ENCODE data around the gene TLR4.

Gene TLR4

GRCh38 chr9:117714282-117714681, 10.1 kb downstream of the TLR4 start:
- Histone ChIP-seq H3K4me3 (ENCODE audit: low read length) (no peak overlapping the region), H3K4me1 (ENCODE audit: control insufficient read depth, insufficient read depth, low read length) (peaks cover 20% of the 10 kb centered on the region), H3K36me3 (ENCODE audit: control insufficient read depth, insufficient read depth, low read length, severe bottlenecking) (peaks cover 58% of the 10 kb centered on the region), H3K9me3 (ENCODE audit: control insufficient read depth, low read length) (no peaks in the 10 kb centered on the region), H3K9ac (ENCODE audit: low read length) (no peak overlapping the region), H3K27me3 (replicated peaks; ENCODE audit: control insufficient read depth, insufficient read depth, low read length) (no peaks in the 10 kb centered on the region)
- no peak for DNase-seq (ENCODE audit: low read depth)

GRCh38 chr9:117715411-117715989, 11.3 kb downstream of the TLR4 start:
- Histone ChIP-seq H3K9ac (ENCODE audit: low read length) (no peak overlapping the region), H3K27me3 (replicated peaks; ENCODE audit: control insufficient read depth, insufficient read depth, low read length) (no peaks in the 10 kb centered on the region), H3K36me3 (ENCODE audit: control insufficient read depth, insufficient read depth, low read length, severe bottlenecking) (peaks cover 46% of the 10 kb centered on the region), H3K9me3 (ENCODE audit: control insufficient read depth, low read length) (no peaks in the 10 kb centered on the region), H3K4me3 (ENCODE audit: low read length) (no peak overlapping the region), H3K4me1 (ENCODE audit: control insufficient read depth, insufficient read depth, low read length) (peaks cover 32% of the 10 kb centered on the region)
- no peak for DNase-seq (ENCODE audit: low read depth)

GRCh38 chr9:117718085-117718484, 13.9 kb downstream of the TLR4 start:
- Histone ChIP-seq H3K36me3 (ENCODE audit: control insufficient read depth, insufficient read depth, low read length, severe bottlenecking) (peaks cover 21% of the 10 kb centered on the region), H3K4me1 (ENCODE audit: control insufficient read depth, insufficient read depth, low read length) (peaks cover 53% of the 10 kb centered on the region), H3K4me3 (ENCODE audit: low read length) (peak overlapping the region; percentile 1), H3K9ac (ENCODE audit: low read length) (peak overlapping the region; percentile 33), H3K27me3 (replicated peaks; ENCODE audit: control insufficient read depth, insufficient read depth, low read length) (no peaks in the 10 kb centered on the region), H3K9me3 (ENCODE audit: control insufficient read depth, low read length) (no peaks in the 10 kb centered on the region)
- DNase-seq (ENCODE audit: low read depth) = peak; percentile 53

DNA sequence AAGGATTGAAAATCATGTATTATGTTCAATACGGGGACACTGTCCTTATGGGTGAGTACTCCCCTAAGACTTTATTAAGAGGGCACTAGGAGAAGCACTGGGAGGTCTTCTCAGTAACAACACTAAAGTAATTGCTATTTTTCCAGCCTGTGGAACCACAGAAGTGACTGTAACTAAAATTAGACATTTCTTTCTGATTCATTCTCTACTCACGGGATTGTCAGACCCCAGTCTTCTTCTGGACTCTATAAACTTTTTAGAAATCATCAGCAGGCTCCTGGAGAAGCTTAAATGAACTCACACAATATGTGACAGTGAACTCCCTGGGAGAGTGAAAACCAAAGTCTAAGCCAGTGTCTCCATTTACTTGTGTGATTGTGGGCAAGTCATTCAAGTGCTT, 14.5 kb downstream of the TLR4 start:
- peak overlapping the region; percentile 1 for H3K4me3 ChIP-seq (ENCODE audit: low read length)
- no peaks in the 10 kb centered on the region for H3K27me3 ChIP-seq (replicated peaks; ENCODE audit: control insufficient read depth, insufficient read depth, low read length)
- H3K36me3 ChIP-seq (ENCODE audit: control insufficient read depth, insufficient read depth, low read length, severe bottlenecking) = peaks cover 14% of the 10 kb centered on the region
- peak overlapping the region; percentile 33 for H3K9ac ChIP-seq (ENCODE audit: low read length)
- H3K4me1 ChIP-seq (ENCODE audit: control insufficient read depth, insufficient read depth, low read length) = peaks cover 59% of the 10 kb centered on the region
- DNase-seq (ENCODE audit: low read depth) = no peak
- no peaks in the 10 kb centered on the region for H3K9me3 ChIP-seq (ENCODE audit: control insufficient read depth, low read length)

DNA sequence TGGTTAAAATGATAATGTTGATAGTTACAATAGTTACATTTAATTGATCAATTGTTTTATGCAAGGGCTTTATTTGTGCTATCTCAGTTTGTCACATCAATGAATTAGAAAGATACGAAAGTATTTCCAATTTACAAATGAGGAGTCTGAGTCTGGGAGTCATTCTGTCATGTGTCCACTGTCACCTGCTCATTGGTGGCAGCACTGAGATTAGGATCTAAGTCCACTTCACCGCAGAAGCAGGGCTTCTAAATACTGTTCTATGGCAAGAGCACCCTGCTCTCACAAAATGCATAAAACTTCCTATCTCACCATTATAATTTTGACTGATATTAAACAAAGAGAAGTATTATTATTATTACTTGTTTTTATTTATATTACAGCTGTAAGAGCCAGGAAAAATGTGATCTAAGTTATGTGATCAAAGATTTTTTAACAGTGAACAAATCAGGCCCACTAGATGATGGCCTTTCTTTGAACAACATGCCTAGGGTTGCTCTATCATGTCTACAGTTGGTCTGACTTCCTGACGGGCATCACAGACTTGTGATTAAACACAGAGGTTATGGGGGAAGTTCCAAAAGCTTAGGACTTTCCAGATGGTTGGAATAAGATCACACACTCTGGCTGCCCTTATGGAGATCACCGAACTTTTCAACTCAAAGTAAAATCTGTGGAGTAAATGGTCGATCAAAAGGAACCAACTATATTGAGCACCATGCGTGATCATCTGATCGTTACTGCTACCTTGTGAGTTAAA, 15.1 kb downstream of the TLR4 start:
- Histone ChIP-seq H3K4me3 (ENCODE audit: low read length) (peak overlapping the region; percentile 45), H3K36me3 (ENCODE audit: control insufficient read depth, insufficient read depth, low read length, severe bottlenecking) (peaks cover 8% of the 10 kb centered on the region), H3K4me1 (ENCODE audit: control insufficient read depth, insufficient read depth, low read length) (peaks cover 66% of the 10 kb centered on the region), H3K9me3 (ENCODE audit: control insufficient read depth, low read length) (no peaks in the 10 kb centered on the region), H3K9ac (ENCODE audit: low read length) (peak overlapping the region; percentile 70), H3K27me3 (replicated peaks; ENCODE audit: control insufficient read depth, insufficient read depth, low read length) (no peaks in the 10 kb centered on the region)
- no peak for DNase-seq (ENCODE audit: low read depth)

GRCh38 chr9:117720066-117720465, 15.9 kb downstream of the TLR4 start:
- H3K4me1 ChIP-seq (ENCODE audit: control insufficient read depth, insufficient read depth, low read length) = peaks cover 73% of the 10 kb centered on the region
- DNase-seq (ENCODE audit: low read depth) = no peak
- peak overlapping the region; percentile 70 for H3K9ac ChIP-seq (ENCODE audit: low read length)
- H3K36me3 ChIP-seq (ENCODE audit: control insufficient read depth, insufficient read depth, low read length, severe bottlenecking) = peaks cover under 1% of the 10 kb centered on the region
- no peaks in the 10 kb centered on the region for H3K9me3 ChIP-seq (ENCODE audit: control insufficient read depth, low read length)
- no peaks in the 10 kb centered on the region for H3K27me3 ChIP-seq (replicated peaks; ENCODE audit: control insufficient read depth, insufficient read depth, low read length)
- H3K4me3 ChIP-seq (ENCODE audit: low read length) = peak overlapping the region; percentile 45

DNA sequence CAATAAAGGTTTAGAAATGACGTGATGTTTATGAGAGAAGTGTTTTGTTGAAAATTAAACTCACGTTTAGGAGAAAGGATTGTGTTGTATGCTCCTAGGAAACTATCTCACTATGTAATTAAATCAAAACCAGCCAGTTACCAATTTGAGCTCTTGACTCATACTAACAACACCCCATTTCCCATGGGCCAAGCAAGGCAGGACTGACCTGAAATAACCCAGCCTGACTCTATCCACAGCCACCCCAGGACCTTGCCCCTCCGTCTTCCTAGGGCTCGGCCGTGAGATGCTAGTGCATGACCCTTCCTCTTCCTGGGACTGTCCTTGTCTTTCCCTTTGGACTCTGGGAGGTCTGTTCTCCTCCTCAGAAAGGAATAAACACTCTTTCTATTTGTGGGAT, 16.4 kb downstream of the TLR4 start:
- Histone ChIP-seq H3K9me3 (ENCODE audit: control insufficient read depth, low read length) (no peaks in the 10 kb centered on the region), H3K4me1 (ENCODE audit: control insufficient read depth, insufficient read depth, low read length) (peaks cover 78% of the 10 kb centered on the region), H3K9ac (ENCODE audit: low read length) (peak overlapping the region; percentile 70), H3K36me3 (ENCODE audit: control insufficient read depth, insufficient read depth, low read length, severe bottlenecking) (no peaks in the 10 kb centered on the region), H3K27me3 (replicated peaks; ENCODE audit: control insufficient read depth, insufficient read depth, low read length) (no peaks in the 10 kb centered on the region), H3K4me3 (ENCODE audit: low read length) (peak overlapping the region; percentile 45)
- DNase-seq (ENCODE audit: low read depth) = peak; percentile 41

GRCh38 chr9:117720987-117721386, 16.8 kb downstream of the TLR4 start:
- H3K27me3 ChIP-seq (replicated peaks; ENCODE audit: control insufficient read depth, insufficient read depth, low read length) = no peaks in the 10 kb centered on the region
- H3K9me3 ChIP-seq (ENCODE audit: control insufficient read depth, low read length) = no peaks in the 10 kb centered on the region
- no peak overlapping the region for H3K4me3 ChIP-seq (ENCODE audit: low read length)
- H3K36me3 ChIP-seq (ENCODE audit: control insufficient read depth, insufficient read depth, low read length, severe bottlenecking) = no peaks in the 10 kb centered on the region
- no peak for DNase-seq (ENCODE audit: low read depth)
- peaks cover 82% of the 10 kb centered on the region for H3K4me1 ChIP-seq (ENCODE audit: control insufficient read depth, insufficient read depth, low read length)
- H3K9ac ChIP-seq (ENCODE audit: low read length) = peak overlapping the region; percentile 70

DNA sequence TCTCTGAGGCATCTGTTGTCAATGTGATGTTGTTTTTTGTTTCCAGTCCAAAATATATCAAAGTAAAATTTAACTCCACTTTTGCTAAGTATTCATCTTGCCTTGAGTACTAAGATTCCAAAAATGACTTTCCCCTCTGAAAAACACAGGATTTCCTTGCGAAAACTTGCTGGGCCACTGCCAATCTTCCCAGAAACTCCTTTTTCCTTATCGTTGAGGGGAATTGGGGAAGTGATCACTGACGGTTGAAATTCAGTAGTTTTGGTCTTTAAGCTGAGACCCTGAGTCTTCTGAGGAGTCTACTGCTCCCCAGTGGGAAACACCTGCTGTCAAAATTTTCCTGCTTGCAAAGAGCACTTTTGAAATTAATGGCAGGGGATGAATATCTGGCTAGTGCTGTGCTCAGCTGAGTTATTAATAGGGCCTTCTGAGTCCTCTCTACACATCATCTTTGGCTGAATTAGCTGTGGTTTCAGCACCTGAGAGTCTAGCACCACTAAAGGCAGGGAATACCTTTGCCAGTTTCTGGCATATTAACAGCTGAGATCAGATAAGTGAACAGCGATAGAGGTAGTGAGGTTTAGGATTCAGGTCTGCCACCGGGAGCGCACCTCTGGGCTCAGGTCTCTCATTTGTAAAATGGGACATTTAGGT, 18.0 kb downstream of the TLR4 start:
- no peaks in the 10 kb centered on the region for H3K36me3 ChIP-seq (ENCODE audit: control insufficient read depth, insufficient read depth, low read length, severe bottlenecking)
- no peak overlapping the region for H3K4me3 ChIP-seq (ENCODE audit: low read length)
- H3K27me3 ChIP-seq (replicated peaks; ENCODE audit: control insufficient read depth, insufficient read depth, low read length) = no peaks in the 10 kb centered on the region
- no peak for DNase-seq (ENCODE audit: low read depth)
- peaks cover 86% of the 10 kb centered on the region for H3K4me1 ChIP-seq (ENCODE audit: control insufficient read depth, insufficient read depth, low read length)
- H3K9me3 ChIP-seq (ENCODE audit: control insufficient read depth, low read length) = no peaks in the 10 kb centered on the region
- H3K9ac ChIP-seq (ENCODE audit: low read length) = no peak overlapping the region

DNA sequence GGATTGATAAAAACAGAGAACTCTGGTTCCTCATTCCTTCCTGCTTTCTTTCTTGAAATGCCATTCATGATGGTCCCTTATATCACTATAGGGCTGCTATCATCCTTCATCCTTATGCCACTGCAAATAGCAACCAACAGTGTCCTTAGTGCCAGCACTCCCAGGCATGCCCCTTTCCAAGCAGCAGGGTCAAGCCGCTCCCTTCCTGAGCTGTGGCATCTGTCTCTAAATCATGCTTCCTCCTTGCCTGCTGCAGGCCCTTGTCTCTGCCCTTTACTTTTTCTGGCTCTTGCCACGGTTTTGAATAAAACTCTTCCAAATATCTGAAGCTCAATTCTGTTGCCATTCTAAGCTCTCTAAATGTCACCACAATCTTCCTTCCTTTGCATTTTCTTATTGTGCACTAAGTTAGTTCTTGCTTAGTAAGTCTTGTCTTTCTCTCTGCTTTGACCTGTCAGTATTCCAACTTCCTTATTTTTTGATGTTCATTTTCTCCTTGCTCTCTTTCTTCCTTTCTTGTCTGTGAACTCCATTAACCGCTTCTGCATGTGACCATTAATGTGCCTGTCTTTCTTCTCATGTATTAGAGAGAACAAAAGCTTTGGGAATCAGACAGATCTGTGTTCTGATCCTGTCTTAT, 19.9 kb downstream of the TLR4 start:
- DNase-seq (ENCODE audit: low read depth) = no peak
- no peak overlapping the region for H3K4me3 ChIP-seq (ENCODE audit: low read length)
- H3K36me3 ChIP-seq (ENCODE audit: control insufficient read depth, insufficient read depth, low read length, severe bottlenecking) = no peaks in the 10 kb centered on the region
- H3K27me3 ChIP-seq (replicated peaks; ENCODE audit: control insufficient read depth, insufficient read depth, low read length) = no peaks in the 10 kb centered on the region
- H3K9ac ChIP-seq (ENCODE audit: low read length) = peak overlapping the region; percentile 31
- H3K4me1 ChIP-seq (ENCODE audit: control insufficient read depth, insufficient read depth, low read length) = peaks cover 68% of the 10 kb centered on the region
- no peaks in the 10 kb centered on the region for H3K9me3 ChIP-seq (ENCODE audit: control insufficient read depth, low read length)

- DNase-seq (ENCODE audit: low read depth) = no peak
- peak overlapping the region; percentile 51 for H3K4me3 ChIP-seq (ENCODE audit: low read length)
- H3K9ac ChIP-seq (ENCODE audit: low read length) = peak overlapping the region; percentile 67
- H3K36me3 ChIP-seq (ENCODE audit: control insufficient read depth, insufficient read depth, low read length, severe bottlenecking) = no peaks in the 10 kb centered on the region
- no peaks in the 10 kb centered on the region for H3K27me3 ChIP-seq (replicated peaks; ENCODE audit: control insufficient read depth, insufficient read depth, low read length)
- H3K9me3 ChIP-seq (ENCODE audit: control insufficient read depth, low read length) = no peaks in the 10 kb centered on the region
- peaks cover 55% of the 10 kb centered on the region for H3K4me1 ChIP-seq (ENCODE audit: control insufficient read depth, insufficient read depth, low read length)
Observed at GRCh38 chr9:117725426-117725887, 21.3 kb downstream of the TLR4 start.
